ENCODE results near the gene GCNT1.

GCNT1 gene

DNA sequence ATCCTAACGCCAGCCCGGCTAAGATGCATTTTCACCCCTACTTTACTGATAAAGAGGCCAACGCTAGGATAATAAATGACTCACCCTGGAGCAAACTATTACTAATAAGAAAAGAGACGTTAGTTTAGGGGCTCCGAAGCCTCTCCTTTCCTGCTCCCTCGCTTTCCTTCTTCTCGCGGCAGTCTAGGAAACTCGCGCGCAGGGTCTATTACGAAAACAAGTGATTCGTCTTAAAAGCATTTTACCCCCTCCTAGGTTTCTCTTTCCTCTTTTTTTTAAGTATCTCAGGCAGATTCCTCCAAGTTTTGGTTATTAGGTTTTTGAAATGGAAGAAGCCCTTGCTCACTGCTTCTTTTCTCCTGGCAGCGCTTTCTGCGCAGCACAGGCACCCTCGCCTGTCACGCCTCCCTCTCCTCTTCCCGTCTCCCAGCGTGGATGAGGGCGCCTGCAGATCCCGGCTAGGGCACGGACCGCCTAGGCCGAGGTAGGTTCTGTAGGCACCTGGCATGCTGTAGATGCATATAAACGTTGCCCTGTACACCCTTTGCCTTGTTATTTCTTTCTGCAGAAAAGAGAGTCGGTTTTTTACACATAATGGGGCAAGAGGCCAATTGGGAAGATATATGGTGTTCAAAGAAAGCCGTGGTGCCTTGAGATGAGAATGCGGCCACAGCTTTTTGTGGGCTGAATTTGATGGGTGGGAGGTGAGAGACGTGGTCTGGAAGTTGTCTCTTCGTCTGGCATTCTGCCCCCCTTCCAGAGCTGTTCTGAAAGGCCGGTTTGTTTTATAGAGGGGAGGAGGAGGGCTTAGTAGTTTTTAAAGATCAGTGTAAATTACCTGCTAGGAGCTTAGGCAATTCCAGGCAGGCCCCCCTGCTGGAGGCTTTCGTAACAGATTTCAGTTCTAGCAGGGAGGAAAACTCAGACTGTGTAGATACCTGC is 983 bp downstream of the GCNT1 start:
- TF ChIP-seq CREB1 (IDR thresholded peaks at IDR 0.05; ENCODE audit: low read depth) (no peak), CEBPB (IDR thresholded peaks at IDR 0.05) (peak; percentile 86)
- TF ChIP-seq, protein P1, sequence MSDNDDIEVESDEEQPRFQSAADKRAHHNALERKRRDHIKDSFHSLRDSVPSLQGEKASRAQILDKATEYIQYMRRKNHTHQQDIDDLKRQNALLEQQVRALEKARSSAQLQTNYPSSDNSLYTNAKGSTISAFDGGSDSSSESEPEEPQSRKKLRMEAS (IDR thresholded peaks at IDR 0.05) = peak; percentile 45; the same call in 1 of the 2 replicates

DNA sequence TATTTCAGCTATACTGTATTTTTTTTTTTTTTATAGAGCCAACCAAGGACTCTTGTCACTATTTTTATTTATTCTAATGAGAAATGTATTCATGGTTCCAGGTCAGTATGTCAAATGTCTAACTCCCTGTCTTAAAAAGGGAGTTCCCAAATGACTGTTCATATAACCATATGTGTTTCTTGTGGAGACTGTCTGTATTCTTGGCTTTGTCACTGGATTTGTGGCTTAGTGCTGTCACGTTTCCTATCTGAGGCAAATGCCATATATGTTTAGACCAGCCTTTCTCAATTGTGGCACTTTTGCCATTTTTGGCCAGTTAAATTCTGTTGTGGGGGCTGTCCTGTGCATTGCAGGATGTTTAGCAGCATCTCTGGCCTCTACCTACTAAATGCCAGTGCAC is 3.1 kb downstream of the GCNT1 start:
- TF ChIP-seq TEAD4 (IDR thresholded peaks at IDR 0.05) (no peak), YY1 (IDR thresholded peaks at IDR 0.05; ENCODE audit: low read depth) (no peak), NFIC (IDR thresholded peaks at IDR 0.05) (no peak), EP300 (IDR thresholded peaks at IDR 0.05; ENCODE audit: borderline replicate concordance) (no peak), EGR1 (IDR thresholded peaks at IDR 0.05) (no peak), FOXM1 (IDR thresholded peaks at IDR 0.05; ENCODE audit: borderline replicate concordance, low read depth) (no peak)
- TF ChIP-seq, protein P2, sequence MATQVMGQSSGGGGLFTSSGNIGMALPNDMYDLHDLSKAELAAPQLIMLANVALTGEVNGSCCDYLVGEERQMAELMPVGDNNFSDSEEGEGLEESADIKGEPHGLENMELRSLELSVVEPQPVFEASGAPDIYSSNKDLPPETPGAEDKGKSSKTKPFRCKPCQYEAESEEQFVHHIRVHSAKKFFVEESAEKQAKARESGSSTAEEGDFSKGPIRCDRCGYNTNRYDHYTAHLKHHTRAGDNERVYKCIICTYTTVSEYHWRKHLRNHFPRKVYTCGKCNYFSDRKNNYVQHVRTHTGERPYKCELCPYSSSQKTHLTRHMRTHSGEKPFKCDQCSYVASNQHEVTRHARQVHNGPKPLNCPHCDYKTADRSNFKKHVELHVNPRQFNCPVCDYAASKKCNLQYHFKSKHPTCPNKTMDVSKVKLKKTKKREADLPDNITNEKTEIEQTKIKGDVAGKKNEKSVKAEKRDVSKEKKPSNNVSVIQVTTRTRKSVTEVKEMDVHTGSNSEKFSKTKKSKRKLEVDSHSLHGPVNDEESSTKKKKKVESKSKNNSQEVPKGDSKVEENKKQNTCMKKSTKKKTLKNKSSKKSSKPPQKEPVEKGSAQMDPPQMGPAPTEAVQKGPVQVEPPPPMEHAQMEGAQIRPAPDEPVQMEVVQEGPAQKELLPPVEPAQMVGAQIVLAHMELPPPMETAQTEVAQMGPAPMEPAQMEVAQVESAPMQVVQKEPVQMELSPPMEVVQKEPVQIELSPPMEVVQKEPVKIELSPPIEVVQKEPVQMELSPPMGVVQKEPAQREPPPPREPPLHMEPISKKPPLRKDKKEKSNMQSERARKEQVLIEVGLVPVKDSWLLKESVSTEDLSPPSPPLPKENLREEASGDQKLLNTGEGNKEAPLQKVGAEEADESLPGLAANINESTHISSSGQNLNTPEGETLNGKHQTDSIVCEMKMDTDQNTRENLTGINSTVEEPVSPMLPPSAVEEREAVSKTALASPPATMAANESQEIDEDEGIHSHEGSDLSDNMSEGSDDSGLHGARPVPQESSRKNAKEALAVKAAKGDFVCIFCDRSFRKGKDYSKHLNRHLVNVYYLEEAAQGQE (IDR thresholded peaks at IDR 0.05; ENCODE audit: low read depth) = no peak

DNA sequence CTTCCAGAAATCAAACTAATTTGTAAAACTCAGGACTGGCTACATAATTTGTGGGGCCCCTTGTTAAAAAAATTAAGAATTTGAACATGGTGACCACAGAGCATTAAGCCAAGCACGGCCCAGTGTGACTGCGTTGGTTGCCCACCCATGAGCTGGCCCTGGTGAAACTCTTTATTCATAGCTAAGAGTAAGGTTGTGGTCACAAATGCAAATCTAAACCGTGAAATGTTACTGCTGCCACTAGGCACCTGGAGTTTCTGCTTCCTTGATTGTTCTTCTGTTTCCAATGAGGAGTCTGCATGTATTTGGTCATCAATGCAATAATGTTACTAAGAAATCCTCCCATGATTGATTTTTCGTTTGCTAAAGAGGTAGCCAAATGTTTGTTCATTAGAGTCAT is 4.2 kb downstream of the GCNT1 start:
- TF ChIP-seq TCF12 (IDR thresholded peaks at IDR 0.05; ENCODE audit: low read depth) (no peak), RAD21 (IDR thresholded peaks at IDR 0.05; ENCODE audit: low read depth) (no peak), TAF1 (IDR thresholded peaks at IDR 0.05; ENCODE audit: low read depth) (no peak), TEAD4 (IDR thresholded peaks at IDR 0.05) (no peak), CREB1 (IDR thresholded peaks at IDR 0.05; ENCODE audit: low read depth) (no peak), FOXM1 (IDR thresholded peaks at IDR 0.05; ENCODE audit: borderline replicate concordance, low read depth) (no peak), EGR1 (IDR thresholded peaks at IDR 0.05) (no peak), NFIC (IDR thresholded peaks at IDR 0.05) (no peak), ZBTB7A (IDR thresholded peaks at IDR 0.05; ENCODE audit: low read depth) (no peak), CEBPB (IDR thresholded peaks at IDR 0.05) (no peak)
- TF ChIP-seq, protein P2 (IDR thresholded peaks at IDR 0.05; ENCODE audit: low read depth) = no peak
- TF ChIP-seq, protein P3, sequence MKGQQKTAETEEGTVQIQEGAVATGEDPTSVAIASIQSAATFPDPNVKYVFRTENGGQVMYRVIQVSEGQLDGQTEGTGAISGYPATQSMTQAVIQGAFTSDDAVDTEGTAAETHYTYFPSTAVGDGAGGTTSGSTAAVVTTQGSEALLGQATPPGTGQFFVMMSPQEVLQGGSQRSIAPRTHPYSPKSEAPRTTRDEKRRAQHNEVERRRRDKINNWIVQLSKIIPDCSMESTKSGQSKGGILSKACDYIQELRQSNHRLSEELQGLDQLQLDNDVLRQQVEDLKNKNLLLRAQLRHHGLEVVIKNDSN (IDR thresholded peaks at IDR 0.05) = no peak
- TF ChIP-seq, protein P1 (IDR thresholded peaks at IDR 0.05) = no peak

DNA sequence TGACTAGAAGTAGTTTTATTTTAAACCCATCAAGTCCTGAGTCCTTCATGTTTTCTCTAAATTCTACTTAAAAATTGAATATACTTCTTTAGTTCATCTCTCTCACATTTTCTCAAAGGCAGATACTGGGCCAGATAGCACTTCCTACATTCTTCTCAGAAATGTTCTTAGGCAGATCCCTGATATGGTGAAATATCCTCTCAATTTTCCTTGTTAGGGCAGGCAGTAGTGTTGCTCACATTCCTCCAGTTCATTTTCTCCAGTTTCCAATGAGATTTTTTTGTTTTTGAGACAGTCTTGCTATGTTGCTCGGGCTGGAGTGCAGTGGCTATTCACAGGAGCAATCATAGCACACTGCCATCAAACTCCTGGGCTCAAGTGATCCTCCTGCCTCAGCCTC is 5.7 kb downstream of the GCNT1 start:
- no peak for TF ChIP-seq YY1 (IDR thresholded peaks at IDR 0.05; ENCODE audit: low read depth)
- TF ChIP-seq EGR1 (IDR thresholded peaks at IDR 0.05) = no peak
- no peak for TF ChIP-seq RAD21 (IDR thresholded peaks at IDR 0.05; ENCODE audit: low read depth)
- TF ChIP-seq EP300 (IDR thresholded peaks at IDR 0.05; ENCODE audit: borderline replicate concordance) = no peak

DNA sequence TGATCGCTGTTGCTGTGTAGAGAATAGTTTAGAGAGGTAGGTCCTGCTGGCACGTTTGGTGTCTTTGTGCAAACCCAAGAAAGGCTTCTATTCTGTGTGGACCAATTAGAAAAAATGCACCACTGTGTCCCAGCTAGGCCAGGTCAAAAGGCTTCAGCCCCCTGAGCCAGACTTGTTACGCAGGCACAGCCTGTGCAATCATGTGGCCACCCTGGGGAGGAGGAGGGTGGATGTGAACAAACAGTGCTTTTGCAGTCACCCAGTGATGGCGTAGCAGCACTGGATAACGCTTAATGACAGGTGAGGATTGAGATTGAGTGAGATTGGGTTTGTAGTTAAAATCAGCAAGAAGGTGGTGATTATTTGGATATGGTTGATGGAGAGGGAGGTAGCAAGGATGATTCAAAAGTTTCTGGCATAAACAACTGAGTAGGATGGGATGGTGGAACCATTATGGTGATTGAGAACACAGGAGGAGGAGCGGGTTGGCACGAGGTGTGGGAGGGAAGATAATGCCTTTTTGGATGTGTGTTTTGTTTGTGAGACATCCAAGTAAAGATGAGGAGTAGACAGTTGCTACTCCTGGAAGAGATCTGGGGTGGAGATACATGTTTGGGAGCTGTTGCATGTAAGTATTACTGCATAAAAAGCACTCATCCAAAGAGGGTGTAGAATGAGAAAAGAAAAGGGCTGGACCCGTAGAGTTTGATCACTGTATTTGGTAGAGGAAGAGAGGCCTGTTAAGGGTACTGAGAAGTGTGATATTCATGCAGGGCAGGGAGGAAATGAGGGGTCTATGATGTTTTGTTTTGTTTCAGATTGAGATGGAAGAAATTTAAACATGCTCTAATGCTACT is 6.7 kb downstream of the GCNT1 start:
- TF ChIP-seq EP300 (IDR thresholded peaks at IDR 0.05; ENCODE audit: borderline replicate concordance) (no peak), YY1 (IDR thresholded peaks at IDR 0.05; ENCODE audit: low read depth) (no peak), ZBTB7A (IDR thresholded peaks at IDR 0.05; ENCODE audit: low read depth) (no peak), FOXM1 (IDR thresholded peaks at IDR 0.05; ENCODE audit: borderline replicate concordance, low read depth) (no peak), EGR1 (IDR thresholded peaks at IDR 0.05) (no peak), TEAD4 (IDR thresholded peaks at IDR 0.05) (no peak), TAF1 (IDR thresholded peaks at IDR 0.05; ENCODE audit: low read depth) (no peak), NFIC (IDR thresholded peaks at IDR 0.05) (no peak), TCF12 (IDR thresholded peaks at IDR 0.05; ENCODE audit: low read depth) (no peak), CREB1 (IDR thresholded peaks at IDR 0.05; ENCODE audit: low read depth) (no peak), CEBPB (IDR thresholded peaks at IDR 0.05) (no peak), RAD21 (IDR thresholded peaks at IDR 0.05; ENCODE audit: low read depth) (no peak)
- TF ChIP-seq, protein P2 (IDR thresholded peaks at IDR 0.05; ENCODE audit: low read depth) = no peak
- TF ChIP-seq, protein P1 (IDR thresholded peaks at IDR 0.05) = no peak
- TF ChIP-seq, protein P3 (IDR thresholded peaks at IDR 0.05) = no peak
